Ishikawa (cell line): Measurements from ENCODE around the gene SV2B.

ENCODE experiments used
- CEBPB ChIP-seq: IDR thresholded peaks from 2 replicates; pipeline ENCODE4 v1.6.1; 2012
- CREB1 ChIP-seq: IDR thresholded peaks from 2 replicates; pipeline ENCODE4 v1.6.1; 2012; ENCODE audit warnings: low read depth
- EGR1 ChIP-seq: IDR thresholded peaks from 2 replicates; pipeline ENCODE4 v1.6.1; 2012
- EP300 ChIP-seq: IDR thresholded peaks from 2 replicates; pipeline ENCODE4 v1.6.1; 2012; ENCODE audit warnings: borderline replicate concordance
- FOXM1 ChIP-seq: IDR thresholded peaks from 2 replicates; pipeline ENCODE4 v1.6.1; 2012; ENCODE audit warnings: low read depth, borderline replicate concordance
- MAX ChIP-seq: IDR thresholded peaks from 2 replicates; pipeline ENCODE4 v1.6.1; 2012
- NFIC ChIP-seq: IDR thresholded peaks from 2 replicates; pipeline ENCODE4 v1.6.1; 2012
- RAD21 ChIP-seq: IDR thresholded peaks from 2 replicates; pipeline ENCODE4 v1.6.1; 2012; ENCODE audit warnings: low read depth
- REST ChIP-seq: IDR thresholded peaks from 2 replicates; pipeline ENCODE4 v1.6.1; 2012; ENCODE audit warnings: low read depth, mild to moderate bottlenecking
- TAF1 ChIP-seq: IDR thresholded peaks from 2 replicates; pipeline ENCODE4 v1.6.1; 2012; ENCODE audit warnings: low read depth, mild to moderate bottlenecking
- TCF12 ChIP-seq: IDR thresholded peaks from 2 replicates; pipeline ENCODE4 v1.6.1; 2012; ENCODE audit warnings: low read depth
- TEAD4 ChIP-seq: IDR thresholded peaks from 2 replicates; pipeline ENCODE4 v1.6.1; 2012
- USF1 ChIP-seq: IDR thresholded peaks from 2 replicates; pipeline ENCODE4 v1.6.1; 2012
- YY1 ChIP-seq: IDR thresholded peaks from 2 replicates; pipeline ENCODE4 v1.6.1; 2012; ENCODE audit warnings: low read depth
- ZBTB7A ChIP-seq: IDR thresholded peaks from 2 replicates; pipeline ENCODE4 v1.6.1; 2012; ENCODE audit warnings: low read depth

Gene SV2B

DNA sequence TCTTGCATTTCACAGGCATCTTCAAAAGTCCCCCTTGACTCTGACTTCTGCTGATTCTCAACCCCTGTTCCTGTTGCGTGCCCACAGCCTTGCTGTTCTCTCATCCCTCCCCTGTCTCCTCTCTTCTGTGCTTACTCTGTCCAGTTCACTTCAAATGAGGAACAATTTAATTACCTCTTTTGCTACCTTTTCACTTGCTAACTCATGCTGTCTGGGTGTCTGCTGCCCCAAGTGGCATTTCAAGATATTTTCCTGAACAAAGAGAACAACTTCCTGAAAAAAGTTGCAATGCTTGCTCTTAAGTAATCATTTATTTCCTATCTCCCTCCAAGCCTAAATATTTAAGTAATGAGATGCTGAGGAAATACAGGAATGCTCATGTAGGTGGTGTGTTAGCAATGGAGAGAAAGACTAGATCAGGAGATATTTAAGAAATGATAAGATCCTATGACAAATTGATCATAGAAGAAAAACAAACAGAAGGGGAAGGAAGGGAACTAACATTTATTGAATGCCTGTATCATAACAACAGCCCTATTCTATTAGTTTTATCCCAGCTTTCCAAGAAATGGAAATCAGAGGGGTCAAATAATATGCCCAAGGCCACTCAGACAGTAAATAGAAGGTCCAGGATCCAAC is 42.2 kb downstream of the SV2B start:
- TF ChIP-seq USF1 (no peak), TAF1 (no peak), RAD21 (no peak), CEBPB (no peak), EGR1 (no peak), REST (no peak), MAX (no peak), TEAD4 (no peak)

- TF ChIP-seq REST, result no peak
- no peak for TF ChIP-seq NFIC
- TF ChIP-seq EGR1, result no peak
- TF ChIP-seq YY1, result no peak
- TF ChIP-seq FOXM1, result no peak
- no peak for TF ChIP-seq TAF1
Measured at GRCh38 chr15:91142946-91143345, 42.9 kb downstream of the SV2B start.

- no peak for TF ChIP-seq EGR1
- TF ChIP-seq CEBPB, result no peak
- TF ChIP-seq RAD21, result no peak
- no peak for TF ChIP-seq EP300
- TF ChIP-seq NFIC, result no peak
- no peak for TF ChIP-seq TAF1
- TF ChIP-seq USF1, result no peak
Measured at GRCh38 chr15:91146728-91147127, 46.7 kb downstream of the SV2B start.

- TF ChIP-seq CREB1 (no peak), FOXM1 (no peak), USF1 (no peak), TAF1 (no peak), TCF12 (no peak), MAX (no peak), EGR1 (no peak), ZBTB7A (no peak), REST (no peak), RAD21 (no peak), NFIC (no peak), CEBPB (no peak)
Measured at GRCh38 chr15:91148243-91148642, 48.2 kb downstream of the SV2B start.
